Trophoblast cell (in vitro differentiated cells and primary cell): Measurements from ENCODE around the gene GRIN2A.

Experiments used
- DNase-seq, 2 donors: peaks; one replicate each; pipeline ENCODE4 v3.0.0-alpha.2; 2016
- H2AFZ ChIP-seq: 2 replicates; pipeline ENCODE4 v1.6.1; 2013; ENCODE audit warnings: low read length, moderate library complexity, mild to moderate bottlenecking; ENCODE audit not compliant: insufficient read depth, poor library complexity
- H2AK5ac ChIP-seq: 2 replicates; pipeline ENCODE4 v1.6.1; 2013; ENCODE audit warnings: mild to moderate bottlenecking, low read length
- H2BK120ac ChIP-seq: 2 replicates; pipeline ENCODE4 v1.6.1; 2013; ENCODE audit warnings: low read length, mild to moderate bottlenecking, moderate library complexity; ENCODE audit not compliant: insufficient read depth, poor library complexity
- H2BK12ac ChIP-seq: 2 replicates; pipeline ENCODE4 v1.6.1; 2013; ENCODE audit warnings: mild to moderate bottlenecking, low read length, moderate library complexity
- H2BK5ac ChIP-seq: 2 replicates; pipeline ENCODE4 v1.6.1; 2013; ENCODE audit warnings: low read length, low read depth, moderate library complexity, mild to moderate bottlenecking; ENCODE audit not compliant: poor library complexity
- H3K14ac ChIP-seq: 2 replicates; pipeline ENCODE4 v1.6.1; 2013; ENCODE audit warnings: mild to moderate bottlenecking, low read length
- H3K18ac ChIP-seq: 2 replicates; pipeline ENCODE4 v1.6.1; 2013; ENCODE audit warnings: mild to moderate bottlenecking, low read length
- H3K23ac ChIP-seq: 2 replicates; pipeline ENCODE4 v1.6.1; 2013; ENCODE audit warnings: low read length
- H3K27ac ChIP-seq: 2 replicates; pipeline ENCODE4 v1.5.1; 2013; ENCODE audit warnings: low read depth, mild to moderate bottlenecking, inconsistent platforms, low read length, moderate library complexity
- H3K27me3 ChIP-seq: 2 replicates; pipeline ENCODE4 v1.6.1; 2013; ENCODE audit warnings: inconsistent platforms, mild to moderate bottlenecking, low read length, moderate library complexity; ENCODE audit not compliant: insufficient read depth
- H3K36me3 ChIP-seq, 2 experiments: 1 replicate in 1 of 2; 2 replicates in 1 of 2; pipeline ENCODE4 v1.6.1; 2013; ENCODE audit warnings: low read length in 2 of 2, mild to moderate bottlenecking in 2 of 2, moderate library complexity in 1 of 2; ENCODE audit not compliant: insufficient read depth in 2 of 2, control insufficient read depth in 1 of 2
- H3K4ac ChIP-seq: 2 replicates; pipeline ENCODE4 v1.6.1; 2013; ENCODE audit warnings: low read depth, mild to moderate bottlenecking, low read length, moderate library complexity
- H3K4me1 ChIP-seq, 2 experiments: 1 replicate in 1 of 2; 2 replicates in 1 of 2; pipeline ENCODE4 v1.6.1; 2013; ENCODE audit warnings: low read length in 2 of 2, mild to moderate bottlenecking in 2 of 2, moderate library complexity in 1 of 2; ENCODE audit not compliant: insufficient read depth in 2 of 2, control insufficient read depth in 1 of 2
- H3K4me2 ChIP-seq: 2 replicates; pipeline ENCODE4 v1.6.1; 2013; ENCODE audit warnings: inconsistent platforms, mild to moderate bottlenecking, low read length, moderate library complexity
- H3K4me3 ChIP-seq: 2 replicates; pipeline ENCODE4 v1.5.1; 2013; ENCODE audit warnings: mild to moderate bottlenecking, low read depth, low read length, inconsistent platforms
- H3K79me1 ChIP-seq: one replicate; pipeline ENCODE4 v1.6.1; 2013; ENCODE audit warnings: low read length
- H3K79me2 ChIP-seq: 2 replicates; pipeline ENCODE4 v1.6.1; 2013; ENCODE audit warnings: low read length, mild to moderate bottlenecking; ENCODE audit not compliant: control insufficient read depth, insufficient read depth, poor library complexity
- H3K9ac ChIP-seq: 2 replicates; pipeline ENCODE4 v1.6.1; 2013; ENCODE audit warnings: mild to moderate bottlenecking, low read length
- H3K9me3 ChIP-seq: 2 replicates; pipeline ENCODE4 v1.6.1; 2013; ENCODE audit warnings: low read depth, mild to moderate bottlenecking, control low read depth, inconsistent platforms, low read length; ENCODE audit not compliant: insufficient read depth
- H4K12ac ChIP-seq: 2 replicates; pipeline ENCODE4 v1.6.1; 2013; ENCODE audit warnings: low read depth, mild to moderate bottlenecking, low read length, moderate library complexity
- H4K8ac ChIP-seq: 2 replicates; pipeline ENCODE4 v1.6.1; 2013; ENCODE audit warnings: low read depth, mild to moderate bottlenecking, low read length, moderate library complexity
- H4K91ac ChIP-seq: one replicate; pipeline ENCODE4 v1.6.1; 2013; ENCODE audit warnings: low read depth, mild to moderate bottlenecking, low read length, moderate library complexity
- WGBS: extraction: QIAGEN DNeasy Blood & Tissue Kit; methylation state at CpG from one replicate; pipeline ENCODE4 v1.1.7; 2013; ENCODE audit warnings: missing lambda C conversion rate; ENCODE audit not compliant: insufficient read length, insufficient coverage; ENCODE audit errors: extremely low coverage; 5-methylcytosine and 5-hydroxymethylcytosine counted together

GRIN2A gene

GRCh38 chr16:9976601-9977000 is 205.6 kb downstream of the GRIN2A start:
- Histone ChIP-seq H4K12ac (no peak overlapping the region), H2BK12ac (no peak overlapping the region)

GRCh38 chr16:9971907-9972306 is 210.3 kb downstream of the GRIN2A start:
- WGBS: no CpG with 5 or more reads among the region's 2 CpGs

More at GRCh38 chr16:9976601-9977000, 205.6 kb downstream of the GRIN2A start:
- Histone ChIP-seq H2BK5ac (no peak overlapping the region), H3K4ac (no peak overlapping the region), H3K36me3 (no peaks in the 10 kb centered on the region), H3K79me1 (no peaks in the 10 kb centered on the region), H3K9ac (no peak overlapping the region), H4K8ac (no peak overlapping the region), H2AFZ (no peak overlapping the region), H3K4me2 (no peak overlapping the region), H3K27me3 (no peaks in the 10 kb centered on the region), H3K4me3 (no peak overlapping the region), H2AK5ac (no peak overlapping the region), H3K14ac (no peak overlapping the region), H2BK120ac (no peak overlapping the region), H3K23ac (no peak overlapping the region), H3K79me2 (no peaks in the 10 kb centered on the region), H3K27ac (no peak overlapping the region), H3K9me3 (no peaks in the 10 kb centered on the region), H3K18ac (no peak overlapping the region), H3K4me1 (no peaks in the 10 kb centered on the region), H4K91ac (no peak overlapping the region)
- no CpG with 5 or more reads among the region's 9 CpGs for WGBS
- DNase-seq: no peak

GRCh38 chr16:9970796-9971195 is 211.4 kb downstream of the GRIN2A start:
- no peak overlapping the region for H2BK12ac ChIP-seq
- H4K8ac ChIP-seq: no peak overlapping the region
- H3K27ac ChIP-seq: no peak overlapping the region
- no peak overlapping the region for H3K9ac ChIP-seq
- no peak overlapping the region for H3K4ac ChIP-seq
- no peak overlapping the region for H2BK120ac ChIP-seq
- DNase-seq: no peak
- H2AFZ ChIP-seq: no peak overlapping the region
- no peak overlapping the region for H2BK5ac ChIP-seq
- no CpG with 5 or more reads among the region's 1 CpG for WGBS
- no peak overlapping the region for H4K12ac ChIP-seq
- H3K79me2 ChIP-seq: no peaks in the 10 kb centered on the region
- H3K4me2 ChIP-seq: no peak overlapping the region
- H2AK5ac ChIP-seq: no peak overlapping the region
- H3K79me1 ChIP-seq: no peaks in the 10 kb centered on the region
- no peaks in the 10 kb centered on the region for H3K4me1 ChIP-seq
- no peaks in the 10 kb centered on the region for H3K27me3 ChIP-seq
- H3K36me3 ChIP-seq: no peaks in the 10 kb centered on the region
- no peak overlapping the region for H3K18ac ChIP-seq
- H3K23ac ChIP-seq: no peak overlapping the region
- no peaks in the 10 kb centered on the region for H3K9me3 ChIP-seq
- H3K4me3 ChIP-seq: no peak overlapping the region
- no peak overlapping the region for H4K91ac ChIP-seq
- H3K14ac ChIP-seq: no peak overlapping the region

More at GRCh38 chr16:9971907-9972306, 210.3 kb downstream of the GRIN2A start:
- Histone ChIP-seq H4K8ac (no peak overlapping the region), H3K4me3 (no peak overlapping the region), H3K27ac (no peak overlapping the region), H2BK5ac (no peak overlapping the region), H2BK120ac (no peak overlapping the region), H4K12ac (no peak overlapping the region), H4K91ac (no peak overlapping the region), H3K23ac (no peak overlapping the region), H3K9ac (no peak overlapping the region), H3K4me1 (no peaks in the 10 kb centered on the region), H2BK12ac (no peak overlapping the region), H2AFZ (no peak overlapping the region), H3K14ac (no peak overlapping the region), H3K4me2 (no peak overlapping the region), H2AK5ac (no peak overlapping the region), H3K27me3 (no peaks in the 10 kb centered on the region), H3K79me1 (no peaks in the 10 kb centered on the region), H3K18ac (no peak overlapping the region), H3K4ac (no peak overlapping the region), H3K9me3 (no peaks in the 10 kb centered on the region), H3K36me3 (no peaks in the 10 kb centered on the region), H3K79me2 (no peaks in the 10 kb centered on the region)
- no peak for DNase-seq

DNA sequence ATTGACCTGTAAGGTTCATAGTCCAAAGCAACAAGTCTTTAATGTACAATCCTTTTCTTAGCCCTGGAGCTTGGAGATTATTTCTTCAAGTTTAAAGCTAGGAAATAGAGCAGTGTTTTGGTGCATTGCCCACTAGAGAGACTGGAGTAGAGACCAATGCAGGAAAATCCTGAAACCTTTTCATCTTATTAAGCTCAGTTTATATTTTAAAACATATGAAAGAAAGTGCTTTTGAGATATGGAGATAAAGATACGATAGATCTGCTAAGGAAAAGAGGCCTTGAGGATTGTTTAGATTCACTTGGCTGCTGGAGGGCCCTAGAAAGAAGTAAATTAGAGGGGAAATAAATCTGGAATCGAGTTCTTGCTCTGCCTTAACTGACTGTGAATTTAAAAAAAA is 212.0 kb downstream of the GRIN2A start:
- H2BK5ac ChIP-seq: no peak overlapping the region
- H3K79me2 ChIP-seq: no peaks in the 10 kb centered on the region
- H4K8ac ChIP-seq: no peak overlapping the region
- H3K4me3 ChIP-seq: no peak overlapping the region
- H3K18ac ChIP-seq: no peak overlapping the region
- no peak overlapping the region for H3K23ac ChIP-seq
- H4K12ac ChIP-seq: no peak overlapping the region
- no peaks in the 10 kb centered on the region for H3K36me3 ChIP-seq
- H4K91ac ChIP-seq: no peak overlapping the region
- H3K9me3 ChIP-seq: no peaks in the 10 kb centered on the region
- H3K27ac ChIP-seq: no peak overlapping the region
- H3K27me3 ChIP-seq: no peaks in the 10 kb centered on the region
- H2BK12ac ChIP-seq: no peak overlapping the region
- no peaks in the 10 kb centered on the region for H3K79me1 ChIP-seq
- no peak overlapping the region for H3K4ac ChIP-seq
- no peak overlapping the region for H3K4me2 ChIP-seq
- H3K4me1 ChIP-seq: no peaks in the 10 kb centered on the region
- no peak overlapping the region for H2AK5ac ChIP-seq
- H3K14ac ChIP-seq: no peak overlapping the region
- no peak overlapping the region for H2AFZ ChIP-seq
- WGBS: no CpG with 5 or more reads among the region's 2 CpGs
- no peak for DNase-seq
- H2BK120ac ChIP-seq: no peak overlapping the region
- H3K9ac ChIP-seq: no peak overlapping the region
